RWPE1 (cell line): ENCODE measurements around the gene NLRP5.

ENCODE experiments used
- CTCF ChIA-PET: fragments of 350-600 bp; sonication (Branson Sonifier 250); formaldehyde crosslinking; extraction: SDS; loops from one replicate; lab custom pipeline; 2021; lab: Yijun Ruan, JAX
- POLR2A ChIA-PET: fragments of 400-600 bp; formaldehyde crosslinking; extraction: SDS; loops from one replicate; lab custom pipeline; 2020; ENCODE audit warnings: antibody characterized with exemption; ENCODE audit not compliant: low non-redundant PET; lab: Yijun Ruan, JAX
- DNase-seq: peaks from one replicate; pipeline ENCODE4 v3.0.0; 2012; ENCODE audit warnings: low spot score
- H3K27ac ChIP-seq: fragments of 450-650 bp; 2 replicates; pipeline ENCODE4 v1.5.1; 2017
- TF ChIP-seq, protein P1 (sequence below): fragments of 450-650 bp; conservative IDR thresholded peaks from 2 replicates; pipeline ENCODE4 v1.5.1; 2017; ENCODE audit warnings: low read depth, mild to moderate bottlenecking

Gene NLRP5

GRCh38 chr19:56109226-56109625 is 122.7 kb downstream of the NLRP5 start:
- peak overlapping the region; percentile 58 for H3K27ac ChIP-seq
- DNase-seq: no peak
- TF ChIP-seq, protein P1, sequence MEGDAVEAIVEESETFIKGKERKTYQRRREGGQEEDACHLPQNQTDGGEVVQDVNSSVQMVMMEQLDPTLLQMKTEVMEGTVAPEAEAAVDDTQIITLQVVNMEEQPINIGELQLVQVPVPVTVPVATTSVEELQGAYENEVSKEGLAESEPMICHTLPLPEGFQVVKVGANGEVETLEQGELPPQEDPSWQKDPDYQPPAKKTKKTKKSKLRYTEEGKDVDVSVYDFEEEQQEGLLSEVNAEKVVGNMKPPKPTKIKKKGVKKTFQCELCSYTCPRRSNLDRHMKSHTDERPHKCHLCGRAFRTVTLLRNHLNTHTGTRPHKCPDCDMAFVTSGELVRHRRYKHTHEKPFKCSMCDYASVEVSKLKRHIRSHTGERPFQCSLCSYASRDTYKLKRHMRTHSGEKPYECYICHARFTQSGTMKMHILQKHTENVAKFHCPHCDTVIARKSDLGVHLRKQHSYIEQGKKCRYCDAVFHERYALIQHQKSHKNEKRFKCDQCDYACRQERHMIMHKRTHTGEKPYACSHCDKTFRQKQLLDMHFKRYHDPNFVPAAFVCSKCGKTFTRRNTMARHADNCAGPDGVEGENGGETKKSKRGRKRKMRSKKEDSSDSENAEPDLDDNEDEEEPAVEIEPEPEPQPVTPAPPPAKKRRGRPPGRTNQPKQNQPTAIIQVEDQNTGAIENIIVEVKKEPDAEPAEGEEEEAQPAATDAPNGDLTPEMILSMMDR: no peak
- CTCF ChIA-PET: no interaction called here
- POLR2A ChIA-PET: no interaction called here

- ChIA-PET POLR2A (no interaction called here), CTCF (interaction anchor here (0.5 to 0.8 kb wide), 2 partner anchors 24 to 35 kb away, joined by 3 to 4 read pairs; no protein-coding TSS in a partner anchor)
- DNase-seq: no peak
- TF ChIP-seq, protein P1: no peak
- H3K27ac ChIP-seq: peak overlapping the region; percentile 46
Observed at GRCh38 chr19:56110515-56111448, 124.2 kb downstream of the NLRP5 start.
